Esophagus muscularis mucosa (tissue), 3 donors: ENCODE results near the gene KATNB1.

Experiments used
- POLR2AphosphoS5 ChIP-seq, 2 donors: sonication (generic); formaldehyde crosslinking; IDR thresholded peaks; one replicate each; pipeline ENCODE4 v1.6.1; 2017; ENCODE audit warnings: antibody characterized with exemption in 2 of 2
- TF ChIP-seq, protein P1 (sequence below), 3 experiments: fragments of 200-600 bp in 2 of 3; fragments of 450-650 bp in 1 of 3; sonication (generic) in 2 of 3; IDR thresholded peaks; one replicate each; pipeline ENCODE4 v1.5.1; 2017 to 2019; ENCODE audit warnings: antibody characterized with exemption in 3 of 3, mild to moderate bottlenecking in 2 of 3, moderate library complexity in 1 of 3

DNA sequence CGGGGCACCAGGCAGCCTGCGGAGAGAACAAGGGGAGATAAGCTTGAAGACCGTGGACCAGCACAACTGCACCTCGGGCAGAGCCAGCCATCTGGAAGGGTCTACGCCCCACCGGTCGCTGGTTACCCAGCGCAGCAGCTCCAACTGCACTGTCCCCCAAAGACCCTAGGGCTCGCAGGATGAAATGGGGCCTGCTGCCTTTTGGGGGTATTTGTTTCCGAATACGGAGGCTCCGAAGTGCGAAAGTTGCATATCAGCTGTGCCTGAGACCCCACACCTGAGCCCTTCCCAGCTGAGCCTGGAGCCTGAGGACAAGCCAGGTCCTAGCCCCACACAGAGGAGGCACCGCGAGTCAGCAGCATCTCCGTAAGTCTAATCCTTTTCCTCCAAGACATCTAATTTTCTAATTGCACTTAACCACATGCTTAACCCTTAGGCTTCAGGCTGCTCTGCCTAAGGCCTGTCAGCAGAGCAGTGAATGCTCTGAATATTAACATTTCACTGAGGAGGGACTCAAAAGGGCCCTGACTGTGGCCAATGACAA is 62.8 kb downstream of the KATNB1 start:
- TF ChIP-seq, protein P1, sequence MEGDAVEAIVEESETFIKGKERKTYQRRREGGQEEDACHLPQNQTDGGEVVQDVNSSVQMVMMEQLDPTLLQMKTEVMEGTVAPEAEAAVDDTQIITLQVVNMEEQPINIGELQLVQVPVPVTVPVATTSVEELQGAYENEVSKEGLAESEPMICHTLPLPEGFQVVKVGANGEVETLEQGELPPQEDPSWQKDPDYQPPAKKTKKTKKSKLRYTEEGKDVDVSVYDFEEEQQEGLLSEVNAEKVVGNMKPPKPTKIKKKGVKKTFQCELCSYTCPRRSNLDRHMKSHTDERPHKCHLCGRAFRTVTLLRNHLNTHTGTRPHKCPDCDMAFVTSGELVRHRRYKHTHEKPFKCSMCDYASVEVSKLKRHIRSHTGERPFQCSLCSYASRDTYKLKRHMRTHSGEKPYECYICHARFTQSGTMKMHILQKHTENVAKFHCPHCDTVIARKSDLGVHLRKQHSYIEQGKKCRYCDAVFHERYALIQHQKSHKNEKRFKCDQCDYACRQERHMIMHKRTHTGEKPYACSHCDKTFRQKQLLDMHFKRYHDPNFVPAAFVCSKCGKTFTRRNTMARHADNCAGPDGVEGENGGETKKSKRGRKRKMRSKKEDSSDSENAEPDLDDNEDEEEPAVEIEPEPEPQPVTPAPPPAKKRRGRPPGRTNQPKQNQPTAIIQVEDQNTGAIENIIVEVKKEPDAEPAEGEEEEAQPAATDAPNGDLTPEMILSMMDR (IDR thresholded peaks at IDR 0.05), result no peak
- TF ChIP-seq POLR2AphosphoS5 (IDR thresholded peaks at IDR 0.05), result no peak
